PC-9 (cell line): ENCODE data around the gene SLC26A3.

ENCODE experiments used
- EZH2 ChIP-seq: fragments of 200-600 bp; sonication (generic); IDR thresholded peaks from 2 replicates; pipeline ENCODE4 v1.8.0; 2017; ENCODE audit warnings: antibody characterized with exemption, low read depth
- TF ChIP-seq, protein P1 (sequence below): fragments of 200-600 bp; sonication (generic); conservative IDR thresholded peaks from 2 replicates; pipeline ENCODE4 v1.6.1; 2017; ENCODE audit warnings: mixed run types, antibody characterized with exemption, mild to moderate bottlenecking, moderate library complexity

DNA sequence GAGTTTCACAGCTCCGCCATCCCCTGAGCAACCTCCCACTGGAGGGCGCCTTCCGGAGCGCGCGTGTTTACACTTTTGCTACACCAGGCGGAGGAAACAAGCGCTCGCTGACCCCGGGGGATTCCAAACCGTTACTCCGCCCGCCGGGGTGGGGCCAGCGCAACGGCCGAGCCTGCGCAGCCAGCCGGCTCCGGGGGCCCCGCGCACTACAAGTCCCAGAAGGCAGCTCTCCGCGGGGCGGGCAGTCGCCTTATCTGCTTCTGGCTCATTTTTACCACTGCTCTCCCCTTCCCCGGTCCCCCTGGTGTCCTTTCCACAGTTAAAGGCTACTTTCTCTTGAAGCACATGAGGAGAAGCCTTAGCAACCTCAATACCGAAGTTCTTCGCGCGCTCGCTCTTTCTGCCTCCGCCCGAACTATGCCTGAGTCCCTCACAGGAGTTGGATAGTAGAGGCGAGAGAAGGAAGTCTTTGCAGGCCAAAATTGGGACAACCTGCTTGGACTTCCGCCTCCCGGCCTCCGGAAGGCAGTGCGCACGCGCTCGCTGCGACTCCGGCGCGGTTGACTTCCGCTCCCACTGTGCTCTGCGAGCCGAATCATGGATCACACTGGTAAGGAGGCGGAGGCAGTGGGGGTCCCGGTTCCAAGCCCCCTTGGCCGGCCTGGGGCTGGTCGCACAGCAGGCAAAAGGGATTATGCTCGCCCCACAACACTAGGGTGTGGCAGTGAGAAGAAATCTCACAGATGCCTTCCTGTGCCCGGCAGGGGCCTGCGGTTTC is 59.3 kb downstream of the SLC26A3 start, which contains the start of gene CBLL1:
- TF ChIP-seq, protein P1, sequence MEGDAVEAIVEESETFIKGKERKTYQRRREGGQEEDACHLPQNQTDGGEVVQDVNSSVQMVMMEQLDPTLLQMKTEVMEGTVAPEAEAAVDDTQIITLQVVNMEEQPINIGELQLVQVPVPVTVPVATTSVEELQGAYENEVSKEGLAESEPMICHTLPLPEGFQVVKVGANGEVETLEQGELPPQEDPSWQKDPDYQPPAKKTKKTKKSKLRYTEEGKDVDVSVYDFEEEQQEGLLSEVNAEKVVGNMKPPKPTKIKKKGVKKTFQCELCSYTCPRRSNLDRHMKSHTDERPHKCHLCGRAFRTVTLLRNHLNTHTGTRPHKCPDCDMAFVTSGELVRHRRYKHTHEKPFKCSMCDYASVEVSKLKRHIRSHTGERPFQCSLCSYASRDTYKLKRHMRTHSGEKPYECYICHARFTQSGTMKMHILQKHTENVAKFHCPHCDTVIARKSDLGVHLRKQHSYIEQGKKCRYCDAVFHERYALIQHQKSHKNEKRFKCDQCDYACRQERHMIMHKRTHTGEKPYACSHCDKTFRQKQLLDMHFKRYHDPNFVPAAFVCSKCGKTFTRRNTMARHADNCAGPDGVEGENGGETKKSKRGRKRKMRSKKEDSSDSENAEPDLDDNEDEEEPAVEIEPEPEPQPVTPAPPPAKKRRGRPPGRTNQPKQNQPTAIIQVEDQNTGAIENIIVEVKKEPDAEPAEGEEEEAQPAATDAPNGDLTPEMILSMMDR: no peak; the same call in none of the 2 replicates
- no peak for TF ChIP-seq EZH2
